Gastroesophageal sphincter (tissue), 3 donors: ENCODE data around the gene CEP63.

Source experiments
- CTCF ChIP-seq, 4 experiments: fragments of 200-600 bp in 2 of 4; fragments of 450-650 bp in 2 of 4; sonication (generic) in 1 of 4; IDR thresholded peaks; one replicate each; pipeline ENCODE4 v1.5.1; 2017 to 2019; ENCODE audit warnings: antibody characterized with exemption in 4 of 4, mild to moderate bottlenecking in 2 of 4, moderate library complexity in 2 of 4
- EP300 ChIP-seq: sonication (generic); formaldehyde crosslinking; IDR thresholded peaks from one replicate; pipeline ENCODE4 v1.6.1; 2017; ENCODE audit warnings: antibody characterized with exemption, mild to moderate bottlenecking

DNA sequence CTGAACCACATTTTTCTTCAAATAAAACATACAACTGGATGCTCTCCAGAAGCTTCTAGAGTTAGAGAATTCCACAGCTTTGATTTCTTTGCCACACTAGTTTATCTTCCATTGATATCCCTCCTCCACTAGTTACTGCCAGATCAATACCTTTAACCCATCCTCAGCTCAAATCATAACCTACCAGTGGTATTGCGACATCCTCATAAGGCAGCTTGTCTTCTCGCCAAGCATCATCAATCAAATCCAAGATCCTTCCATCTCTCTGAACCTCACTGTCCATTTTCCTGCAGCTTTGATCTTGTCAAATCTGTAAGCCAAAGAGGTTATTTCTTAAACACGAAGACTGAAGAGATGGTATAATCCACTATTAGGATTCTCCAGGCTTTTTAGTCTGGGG, 3.2 kb upstream of the CEP63 start:
- TF ChIP-seq EP300 (no peak), CTCF (IDR thresholded peaks at IDR 0.05) (no peak)
